HFFc6 (cell line): ENCODE data around the gene LOXHD1. TPM values are rescaled to one million over a fixed set of nuclear protein-coding genes. Genes with fewer than 3 reads are reported as not detected.

Source experiments
- DNase-seq: peaks from one replicate; pipeline ENCODE4 v3.0.0-alpha.2; 2018
- H3K27ac Mint-ChIP-seq: 2 replicates; pipeline ENCODE4 v1.8.0; 2020; ENCODE audit warnings: mild to moderate bottlenecking, mixed read lengths
- H3K27me3 Mint-ChIP-seq: 2 replicates; pipeline ENCODE4 v1.8.0; 2021; ENCODE audit warnings: mild to moderate bottlenecking, moderate library complexity, mixed read lengths; ENCODE audit not compliant: insufficient read depth
- H3K36me3 Mint-ChIP-seq: 2 replicates; pipeline ENCODE4 v1.8.0; 2021; ENCODE audit warnings: low read depth, mixed read lengths
- H3K4me1 Mint-ChIP-seq: 2 replicates; pipeline ENCODE4 v1.8.0; 2020; ENCODE audit warnings: low read depth, mixed read lengths
- H3K4me3 Mint-ChIP-seq: 2 replicates; pipeline ENCODE4 v1.8.0; 2020; ENCODE audit warnings: mild to moderate bottlenecking, moderate library complexity, mixed read lengths
- H3K9me3 Mint-ChIP-seq: 2 replicates; pipeline ENCODE4 v1.8.0; 2020; ENCODE audit warnings: mild to moderate bottlenecking, mixed read lengths
- CTCF ChIP-seq: fragments of 200-600 bp; sonication (generic); IDR thresholded peaks from 2 replicates; pipeline ENCODE4 v1.5.0; 2021; ENCODE audit warnings: antibody characterized with exemption, mild to moderate bottlenecking
- total RNA-seq, 6 experiments: library from RNA; stranded (reverse); fragmentation: NEBNext Ultra II Directional; extraction: Animal tissue kit (Norgen Biotek cat#: 25700); gene quantifications; 2 replicates in 1 of 6; 3 replicates in 5 of 6; pipeline ENCODE4 v1.2.3, GENCODE V29; 2021

LOXHD1 gene
- total RNA-seq, 6 experiments from 2014 or later, result not detected

- H3K27ac Mint-ChIP-seq, result no peak overlapping the region
- peaks cover 18% of the 10 kb centered on the region for H3K27me3 Mint-ChIP-seq
- DNase-seq, result no peak
- no peak for TF ChIP-seq CTCF
- H3K9me3 Mint-ChIP-seq, result no peaks in the 10 kb centered on the region
- no peak overlapping the region for H3K4me3 Mint-ChIP-seq
- H3K4me1 Mint-ChIP-seq, result no peaks in the 10 kb centered on the region
- no peaks in the 10 kb centered on the region for H3K36me3 Mint-ChIP-seq
Observed at GRCh38 chr18:46434629-46435028, 222.4 kb downstream of the LOXHD1 start.

GRCh38 chr18:46433121-46433826, 223.7 kb downstream of the LOXHD1 start:
- no peak for DNase-seq
- peaks cover 14% of the 10 kb centered on the region for H3K27me3 Mint-ChIP-seq
- TF ChIP-seq CTCF, result no peak
- H3K27ac Mint-ChIP-seq, result no peak overlapping the region
- H3K4me1 Mint-ChIP-seq, result no peaks in the 10 kb centered on the region
- H3K9me3 Mint-ChIP-seq, result no peaks in the 10 kb centered on the region
- H3K36me3 Mint-ChIP-seq, result no peaks in the 10 kb centered on the region
- no peak overlapping the region for H3K4me3 Mint-ChIP-seq

GRCh38 chr18:46431522-46432171, 225.4 kb downstream of the LOXHD1 start:
- H3K27ac Mint-ChIP-seq, result no peak overlapping the region
- H3K27me3 Mint-ChIP-seq, result peaks cover 12% of the 10 kb centered on the region; the same call in 1 of the 2 replicates
- H3K36me3 Mint-ChIP-seq, result no peaks in the 10 kb centered on the region
- no peaks in the 10 kb centered on the region for H3K9me3 Mint-ChIP-seq
- TF ChIP-seq CTCF, result no peak
- DNase-seq, result no peak
- H3K4me3 Mint-ChIP-seq, result no peak overlapping the region
- no peaks in the 10 kb centered on the region for H3K4me1 Mint-ChIP-seq

- Mint-ChIP-seq H3K36me3 (no peaks in the 10 kb centered on the region), H3K27ac (no peak overlapping the region), H3K4me3 (no peak overlapping the region), H3K4me1 (no peaks in the 10 kb centered on the region), H3K27me3 (peaks cover 12% of the 10 kb centered on the region; the same call in 1 of the 2 replicates), H3K9me3 (no peaks in the 10 kb centered on the region)
- TF ChIP-seq CTCF, result no peak
- no peak for DNase-seq
Observed at GRCh38 chr18:46429649-46430224, 227.3 kb downstream of the LOXHD1 start.

- Mint-ChIP-seq H3K27ac (no peak overlapping the region), H3K4me1 (no peaks in the 10 kb centered on the region), H3K27me3 (peaks cover 17% of the 10 kb centered on the region; the same call in 1 of the 2 replicates), H3K36me3 (no peaks in the 10 kb centered on the region), H3K4me3 (no peak overlapping the region), H3K9me3 (no peaks in the 10 kb centered on the region)
- TF ChIP-seq CTCF, result no peak
- no peak for DNase-seq
Observed at GRCh38 chr18:46429130-46429529, 227.9 kb downstream of the LOXHD1 start.
